Measurements from ENCODE around the gene EFEMP2.

DNA sequence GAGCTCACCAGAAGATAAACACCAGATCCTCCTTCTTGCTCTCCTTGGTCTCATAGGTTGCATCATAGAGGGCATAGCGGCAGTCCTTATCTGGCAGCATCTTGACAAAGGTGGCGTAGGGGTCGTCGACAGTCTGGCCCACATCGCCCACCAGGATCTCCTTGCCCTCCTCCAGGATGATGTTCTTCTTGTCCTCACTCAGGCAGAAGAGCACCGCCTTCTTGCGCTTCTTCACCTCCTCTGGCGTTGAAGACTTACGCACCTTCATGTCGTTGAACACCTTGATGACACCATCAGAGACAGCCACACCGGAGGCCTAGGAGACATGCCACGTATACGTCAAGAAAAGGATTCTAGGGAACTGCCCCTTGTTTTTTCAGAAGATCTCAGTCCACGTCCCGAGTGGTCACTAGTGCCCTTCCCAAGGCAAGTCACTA lies 16.7 kb downstream of the EFEMP2 start:
- TF ChIP-seq, protein P1, sequence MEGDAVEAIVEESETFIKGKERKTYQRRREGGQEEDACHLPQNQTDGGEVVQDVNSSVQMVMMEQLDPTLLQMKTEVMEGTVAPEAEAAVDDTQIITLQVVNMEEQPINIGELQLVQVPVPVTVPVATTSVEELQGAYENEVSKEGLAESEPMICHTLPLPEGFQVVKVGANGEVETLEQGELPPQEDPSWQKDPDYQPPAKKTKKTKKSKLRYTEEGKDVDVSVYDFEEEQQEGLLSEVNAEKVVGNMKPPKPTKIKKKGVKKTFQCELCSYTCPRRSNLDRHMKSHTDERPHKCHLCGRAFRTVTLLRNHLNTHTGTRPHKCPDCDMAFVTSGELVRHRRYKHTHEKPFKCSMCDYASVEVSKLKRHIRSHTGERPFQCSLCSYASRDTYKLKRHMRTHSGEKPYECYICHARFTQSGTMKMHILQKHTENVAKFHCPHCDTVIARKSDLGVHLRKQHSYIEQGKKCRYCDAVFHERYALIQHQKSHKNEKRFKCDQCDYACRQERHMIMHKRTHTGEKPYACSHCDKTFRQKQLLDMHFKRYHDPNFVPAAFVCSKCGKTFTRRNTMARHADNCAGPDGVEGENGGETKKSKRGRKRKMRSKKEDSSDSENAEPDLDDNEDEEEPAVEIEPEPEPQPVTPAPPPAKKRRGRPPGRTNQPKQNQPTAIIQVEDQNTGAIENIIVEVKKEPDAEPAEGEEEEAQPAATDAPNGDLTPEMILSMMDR (IDR thresholded peaks at IDR 0.05; ENCODE audit: insufficient read depth, low read length, poor library complexity, severe bottlenecking): no peak
- no peak for TF ChIP-seq EZH2phosphoT487 (conservative IDR thresholded peaks at IDR 0.05; ENCODE audit: low read length)
